Measurements from ENCODE around the gene NAIF1. TPM values are rescaled to one million over a fixed set of nuclear protein-coding genes. Genes with fewer than 3 reads are reported as not detected.
"Not testable (repeated sequence)": the region's sequence is repeated elsewhere in the genome, so short reads cannot be mapped to it uniquely, and the experiment has no call there.

NAIF1 gene
- total RNA-seq, 4 donors from 2014 or later = 3.6 to 7.4 (median 6.9) TPM

- H3K27me3 ChIP-seq = no peaks in the 10 kb centered on the region
- DNase-seq = peak in 1 of 2 donors; percentile 28
- no peak for TF ChIP-seq CTCF (IDR thresholded peaks at IDR 0.05 in 4 of 5, conservative IDR thresholded peaks at IDR 0.05 in 1 of 5)
- no peak for TF ChIP-seq POLR2A (IDR thresholded peaks at IDR 0.05)
- in situ Hi-C loops (cut with MboI; ENCODE audit: low sequenced_read_pairs in 4 of 4) = loop anchor here in 3 of 4 donors (10.0 to 25.0 kb wide), 2 partner anchors 152 to 160 kb away; no protein-coding TSS in a partner anchor
- no peak for ATAC-seq
- intact Hi-C loops (cut with DNase I; ENCODE audit: low total_unique reads) = loop anchor here (5.0 kb wide), 2 partner anchors 32 to 172 kb away; no protein-coding TSS in a partner anchor
- peaks cover 22 to 34% of the 10 kb centered on the region in 2 donors for H3K4me1 ChIP-seq
- H3K4me3 ChIP-seq = no peak overlapping the region
- peak overlapping the region in 2 of 4 donors; percentile 99 for H3K27ac ChIP-seq
- H3K9me3 ChIP-seq = no peaks in the 10 kb centered on the region
- peaks cover 0 to 5% of the 10 kb centered on the region in 2 donors for H3K36me3 ChIP-seq
These were observed 47.4 kb upstream of the NAIF1 start for GRCh38 chr9:128114326-128115186.

GRCh38 chr9:128113526-128114325 is 46.6 kb upstream of the NAIF1 start:
- Histone ChIP-seq H3K4me1 (peaks cover 30 to 41% of the 10 kb centered on the region in 2 donors), H3K27ac (peak overlapping the region; percentile 91 to 99 (median 98)), H3K36me3 (peaks cover 0 to 5% of the 10 kb centered on the region in 2 donors), H3K4me3 (no peak overlapping the region), H3K27me3 (no peaks in the 10 kb centered on the region), H3K9me3 (no peaks in the 10 kb centered on the region)
- in situ Hi-C loops (cut with MboI; ENCODE audit: low sequenced_read_pairs in 4 of 4) (loop anchor here in 3 of 4 donors (10.0 to 25.0 kb wide), 2 partner anchors 151 to 159 kb away; no protein-coding TSS in a partner anchor), intact Hi-C loops (cut with DNase I; ENCODE audit: low total_unique reads) (loop anchor here (2.0 kb wide), 1 partner anchor 19 kb away; no protein-coding TSS in a partner anchor)
- peak in 1 of 2 donors; percentile 16 for DNase-seq
- TF ChIP-seq CTCF (IDR thresholded peaks at IDR 0.05 in 4 of 5, conservative IDR thresholded peaks at IDR 0.05 in 1 of 5) = no peak
- no peak for TF ChIP-seq POLR2A (IDR thresholded peaks at IDR 0.05)
- no peak for ATAC-seq

GRCh38 chr9:128111726-128112125 is 44.6 kb upstream of the NAIF1 start:
- ATAC-seq, H3K4me3 ChIP-seq, H3K27me3 ChIP-seq, H3K9me3 ChIP-seq: not testable (repeated sequence)
- DNase-seq = peak in 1 of 2 donors; percentile 74
- peaks cover 40 to 51% of the 10 kb centered on the region in 2 donors for H3K4me1 ChIP-seq
- H3K27ac ChIP-seq = peak overlapping the region; percentile 91 to 99 (median 98)
- in situ Hi-C loops (cut with MboI; ENCODE audit: low sequenced_read_pairs in 4 of 4) (loop anchor here in 3 of 4 donors (10.0 to 25.0 kb wide), 2 partner anchors 149 to 157 kb away; no protein-coding TSS in a partner anchor), intact Hi-C loops (cut with DNase I; ENCODE audit: low total_unique reads) (loop anchor here (2.0 kb wide), 1 partner anchor 17 kb away; no protein-coding TSS in a partner anchor)
- H3K36me3 ChIP-seq = peaks cover 0 to 17% of the 10 kb centered on the region in 2 donors

- ATAC-seq (peak; percentile 51 to 57), DNase-seq (peak in 1 of 2 donors; percentile 90)
- H3K27ac ChIP-seq = peak overlapping the region; percentile 91 to 99 (median 98)
- peaks cover 63 to 77% of the 10 kb centered on the region in 2 donors for H3K4me1 ChIP-seq
- intact Hi-C loops (cut with DNase I; ENCODE audit: low total_unique reads) = no loop called here
- no peaks in the 10 kb centered on the region for H3K9me3 ChIP-seq
- TF ChIP-seq POLR2A (IDR thresholded peaks at IDR 0.05) (peak in 1 of 2 donors; percentile 33), CTCF (IDR thresholded peaks at IDR 0.05 in 4 of 5, conservative IDR thresholded peaks at IDR 0.05 in 1 of 5) (no peak)
- H3K27me3 ChIP-seq = no peaks in the 10 kb centered on the region
- in situ Hi-C loops (cut with MboI; ENCODE audit: low sequenced_read_pairs in 4 of 4) = loop anchor here in 3 of 4 donors (10.0 to 25.0 kb wide), 2 partner anchors 147 to 154 kb away; no protein-coding TSS in a partner anchor
- H3K4me3 ChIP-seq = peak overlapping the region in 1 of 4 donors; percentile 14
- H3K36me3 ChIP-seq = peaks cover 0 to 32% of the 10 kb centered on the region in 2 donors
These were observed 42.1 kb upstream of the NAIF1 start for GRCh38 chr9:128109050-128109709.
